K562 (cell line): Measurements from ENCODE around the gene SHISA7. TPM values are rescaled to one million over a fixed set of nuclear protein-coding genes. Genes with fewer than 3 reads are reported as not detected.

Experiments
- ESRRB ChIP-seq: fragments of 250-450 bp; sonication (Bioruptor Pico); IDR thresholded peaks from 2 replicates; pipeline ENCODE4 v1.5.0; 2020; ENCODE audit warnings: mild to moderate bottlenecking, moderate library complexity, borderline replicate concordance
- GATAD2A ChIP-seq: fragments of 450-650 bp; IDR thresholded peaks from 2 replicates; pipeline ENCODE4 v1.6.1; 2017
- MYC ChIP-seq, 2 experiments: fragments of 250-450 bp in 1 of 2; sonication (Bioruptor Pico) in 1 of 2; IDR thresholded peaks; 2 replicates each; pipeline versions ENCODE4 v1.5.1 to v1.6.1; 2012 to 2021; ENCODE audit warnings: low read depth in 2 of 2, borderline replicate concordance in 1 of 2, improper control_type of control experiment in 1 of 2, low read length in 1 of 2, mild to moderate bottlenecking in 1 of 2, moderate library complexity in 1 of 2
- NFE2L1 ChIP-seq: fragments of 450-650 bp; IDR thresholded peaks from 2 replicates; pipeline ENCODE4 v1.6.1; 2016; ENCODE audit warnings: missing genetic modification characterization, low read depth, mild to moderate bottlenecking, missing compliant biosample characterization, moderate library complexity, borderline replicate concordance
- ZNF174 ChIP-seq: fragments of 250-450 bp; sonication (Bioruptor Pico); IDR thresholded peaks from 2 replicates; pipeline ENCODE4 v1.4.0; 2020; ENCODE audit warnings: mild to moderate bottlenecking
- ZNF175 ChIP-seq: fragments of 200-800 bp; sonication (Bioruptor generic); IDR thresholded peaks from 2 replicates; pipeline ENCODE4 v1.6.1; 2016; ENCODE audit warnings: low read depth, mild to moderate bottlenecking, missing genetic modification characterization, missing compliant biosample characterization
- ZNF507 ChIP-seq: conservative IDR thresholded peaks from 2 replicates; pipeline ENCODE4 v1.6.1; 2017; ENCODE audit warnings: missing genetic modification characterization, missing compliant biosample characterization
- polyA plus RNA-seq, 8 experiments: library from polyadenylated mRNA; depleted of rRNA in 4 of 8; stranded (reverse) in 5 of 8; unstranded in 3 of 8; fragments of >200 nt; fragmentation: Nextera tagmentation in 2 of 8; fragmentation: Illumina TruSeq in 1 of 8; extraction: Ambion mirVana in 2 of 8; extraction: Trizol in 1 of 8; gene quantifications; 2 replicates each; pipeline versions ENCODE4 v1.2.1 to v1.2.3, GENCODE V29; 2011 to 2014; ENCODE audit warnings: inconsistent platforms in 1 of 8, missing spikeins in 1 of 8
- total RNA-seq, 7 experiments: library from RNA; depleted of rRNA in 6 of 7; stranded (reverse); fragments of >200 nt in 6 of 7; fragmentation: Illumina TruSeq in 2 of 7; extraction: Trizol in 2 of 7; gene quantifications; 2 replicates each; pipeline versions ENCODE4 v1.2.1 to v1.2.3, GENCODE V29; 2011 to 2021; ENCODE audit warnings: low replicate concordance in 1 of 7
- TF ChIP-seq, protein P1 (sequence below): fragments of 250-450 bp; sonication (Bioruptor Pico); IDR thresholded peaks from 2 replicates; pipeline ENCODE4 v1.5.0; 2020; ENCODE audit warnings: mild to moderate bottlenecking
- TF ChIP-seq, protein P2 (sequence below): fragments of 450-650 bp; IDR thresholded peaks from 2 replicates; pipeline ENCODE4 v1.6.1; 2017; ENCODE audit warnings: antibody characterized with exemption, mild to moderate bottlenecking
- TF ChIP-seq, protein P3 (sequence below): IDR thresholded peaks from 3 replicates; pipeline ENCODE4 v1.6.1; 2011; ENCODE audit warnings: borderline replicate concordance, mild to moderate bottlenecking, moderate library complexity; ENCODE audit not compliant: insufficient read length; ENCODE audit errors: extremely low read depth
- TF ChIP-seq, protein P4 (sequence below): IDR thresholded peaks from 2 replicates; pipeline ENCODE4 v1.6.1; 2012; ENCODE audit warnings: low read depth, low read length, improper control_type of control experiment, borderline replicate concordance
- TF ChIP-seq, protein P5 (sequence below): sonication (generic); formaldehyde crosslinking; IDR thresholded peaks from 2 replicates; pipeline ENCODE4 v1.8.0; 2022; ENCODE audit warnings: mild to moderate bottlenecking, missing genetic modification reagents

SHISA7 gene
- total and polyA plus RNA-seq, 9 of the 15 experiments (the other 6 are each of a cell fraction or from before 2014, with no cell fraction given): 0.01 to 0.40 (median 0.07) TPM

DNA sequence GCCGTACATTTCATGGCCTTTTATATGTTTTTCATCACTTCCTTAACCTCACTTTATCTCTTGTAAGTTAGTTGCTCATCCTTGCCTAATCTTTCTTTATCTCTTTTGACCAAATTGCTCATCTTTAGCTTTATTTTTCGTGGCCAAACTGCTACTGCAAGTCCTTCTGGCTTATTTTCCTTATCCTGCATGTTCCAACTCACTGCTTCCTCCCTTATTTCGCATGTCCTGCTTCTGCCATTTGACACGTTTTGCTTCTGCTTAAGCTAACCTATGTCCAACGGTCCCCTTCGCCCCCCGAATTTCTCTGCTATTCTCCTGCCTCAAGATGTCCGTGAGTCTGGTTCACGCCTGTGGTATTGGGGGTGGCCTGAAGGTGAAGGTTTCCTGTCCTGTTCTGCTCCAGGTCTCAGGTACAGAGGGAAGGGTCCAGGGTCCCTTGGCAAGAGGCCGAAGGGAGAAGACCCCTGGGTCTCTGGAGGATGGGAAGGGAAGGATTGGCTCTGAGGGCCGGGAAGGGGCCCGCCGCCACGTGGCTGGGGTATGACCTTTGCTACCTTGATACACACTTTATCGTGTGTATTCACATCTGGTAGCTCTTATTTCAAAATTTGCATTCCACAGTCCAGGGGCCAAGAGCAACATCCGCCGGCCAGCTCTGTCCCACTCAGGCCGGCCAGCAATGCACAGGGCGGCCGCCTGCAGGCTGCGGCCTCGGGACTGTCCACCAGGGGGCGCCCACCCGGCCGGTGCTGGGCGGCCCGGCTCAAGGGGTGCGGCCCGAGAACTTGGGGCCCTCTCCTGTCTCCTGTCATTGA is 24.3 kb upstream of the SHISA7 start (continued):
- TF ChIP-seq, protein P1, sequence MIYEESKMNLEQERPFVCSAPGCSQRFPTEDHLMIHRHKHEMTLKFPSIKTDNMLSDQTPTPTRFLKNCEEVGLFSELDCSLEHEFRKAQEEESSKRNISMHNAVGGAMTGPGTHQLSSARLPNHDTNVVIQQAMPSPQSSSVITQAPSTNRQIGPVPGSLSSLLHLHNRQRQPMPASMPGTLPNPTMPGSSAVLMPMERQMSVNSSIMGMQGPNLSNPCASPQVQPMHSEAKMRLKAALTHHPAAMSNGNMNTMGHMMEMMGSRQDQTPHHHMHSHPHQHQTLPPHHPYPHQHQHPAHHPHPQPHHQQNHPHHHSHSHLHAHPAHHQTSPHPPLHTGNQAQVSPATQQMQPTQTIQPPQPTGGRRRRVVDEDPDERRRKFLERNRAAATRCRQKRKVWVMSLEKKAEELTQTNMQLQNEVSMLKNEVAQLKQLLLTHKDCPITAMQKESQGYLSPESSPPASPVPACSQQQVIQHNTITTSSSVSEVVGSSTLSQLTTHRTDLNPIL (CRISPR knock-in tag): no peak
- no peak for TF ChIP-seq ESRRB (CRISPR knock-in tag)
- TF ChIP-seq, protein P2, sequence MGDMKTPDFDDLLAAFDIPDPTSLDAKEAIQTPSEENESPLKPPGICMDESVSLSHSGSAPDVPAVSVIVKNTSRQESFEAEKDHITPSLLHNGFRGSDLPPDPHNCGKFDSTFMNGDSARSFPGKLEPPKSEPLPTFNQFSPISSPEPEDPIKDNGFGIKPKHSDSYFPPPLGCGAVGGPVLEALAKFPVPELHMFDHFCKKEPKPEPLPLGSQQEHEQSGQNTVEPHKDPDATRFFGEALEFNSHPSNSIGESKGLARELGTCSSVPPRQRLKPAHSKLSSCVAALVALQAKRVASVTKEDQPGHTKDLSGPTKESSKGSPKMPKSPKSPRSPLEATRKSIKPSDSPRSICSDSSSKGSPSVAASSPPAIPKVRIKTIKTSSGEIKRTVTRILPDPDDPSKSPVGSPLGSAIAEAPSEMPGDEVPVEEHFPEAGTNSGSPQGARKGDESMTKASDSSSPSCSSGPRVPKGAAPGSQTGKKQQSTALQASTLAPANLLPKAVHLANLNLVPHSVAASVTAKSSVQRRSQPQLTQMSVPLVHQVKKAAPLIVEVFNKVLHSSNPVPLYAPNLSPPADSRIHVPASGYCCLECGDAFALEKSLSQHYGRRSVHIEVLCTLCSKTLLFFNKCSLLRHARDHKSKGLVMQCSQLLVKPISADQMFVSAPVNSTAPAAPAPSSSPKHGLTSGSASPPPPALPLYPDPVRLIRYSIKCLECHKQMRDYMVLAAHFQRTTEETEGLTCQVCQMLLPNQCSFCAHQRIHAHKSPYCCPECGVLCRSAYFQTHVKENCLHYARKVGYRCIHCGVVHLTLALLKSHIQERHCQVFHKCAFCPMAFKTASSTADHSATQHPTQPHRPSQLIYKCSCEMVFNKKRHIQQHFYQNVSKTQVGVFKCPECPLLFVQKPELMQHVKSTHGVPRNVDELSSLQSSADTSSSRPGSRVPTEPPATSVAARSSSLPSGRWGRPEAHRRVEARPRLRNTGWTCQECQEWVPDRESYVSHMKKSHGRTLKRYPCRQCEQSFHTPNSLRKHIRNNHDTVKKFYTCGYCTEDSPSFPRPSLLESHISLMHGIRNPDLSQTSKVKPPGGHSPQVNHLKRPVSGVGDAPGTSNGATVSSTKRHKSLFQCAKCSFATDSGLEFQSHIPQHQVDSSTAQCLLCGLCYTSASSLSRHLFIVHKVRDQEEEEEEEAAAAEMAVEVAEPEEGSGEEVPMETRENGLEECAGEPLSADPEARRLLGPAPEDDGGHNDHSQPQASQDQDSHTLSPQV: peak; percentile 77
- TF ChIP-seq, protein P3, sequence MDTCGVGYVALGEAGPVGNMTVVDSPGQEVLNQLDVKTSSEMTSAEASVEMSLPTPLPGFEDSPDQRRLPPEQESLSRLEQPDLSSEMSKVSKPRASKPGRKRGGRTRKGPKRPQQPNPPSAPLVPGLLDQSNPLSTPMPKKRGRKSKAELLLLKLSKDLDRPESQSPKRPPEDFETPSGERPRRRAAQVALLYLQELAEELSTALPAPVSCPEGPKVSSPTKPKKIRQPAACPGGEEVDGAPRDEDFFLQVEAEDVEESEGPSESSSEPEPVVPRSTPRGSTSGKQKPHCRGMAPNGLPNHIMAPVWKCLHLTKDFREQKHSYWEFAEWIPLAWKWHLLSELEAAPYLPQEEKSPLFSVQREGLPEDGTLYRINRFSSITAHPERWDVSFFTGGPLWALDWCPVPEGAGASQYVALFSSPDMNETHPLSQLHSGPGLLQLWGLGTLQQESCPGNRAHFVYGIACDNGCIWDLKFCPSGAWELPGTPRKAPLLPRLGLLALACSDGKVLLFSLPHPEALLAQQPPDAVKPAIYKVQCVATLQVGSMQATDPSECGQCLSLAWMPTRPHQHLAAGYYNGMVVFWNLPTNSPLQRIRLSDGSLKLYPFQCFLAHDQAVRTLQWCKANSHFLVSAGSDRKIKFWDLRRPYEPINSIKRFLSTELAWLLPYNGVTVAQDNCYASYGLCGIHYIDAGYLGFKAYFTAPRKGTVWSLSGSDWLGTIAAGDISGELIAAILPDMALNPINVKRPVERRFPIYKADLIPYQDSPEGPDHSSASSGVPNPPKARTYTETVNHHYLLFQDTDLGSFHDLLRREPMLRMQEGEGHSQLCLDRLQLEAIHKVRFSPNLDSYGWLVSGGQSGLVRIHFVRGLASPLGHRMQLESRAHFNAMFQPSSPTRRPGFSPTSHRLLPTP: no peak
- TF ChIP-seq GATAD2A: peak; percentile 88
- TF ChIP-seq ZNF175 (CRISPR knock-in tag): peak; percentile 99
- TF ChIP-seq MYC (IDR thresholded peaks at IDR 0.05; ENCODE audit: low read depth, low read length): peak; percentile 79
- no peak for TF ChIP-seq MYC (CRISPR knock-in tag; IDR thresholded peaks at IDR 0.05; ENCODE audit: borderline replicate concordance, low read depth)
- no peak for TF ChIP-seq ZNF507 (tag)
- TF ChIP-seq, protein P4, sequence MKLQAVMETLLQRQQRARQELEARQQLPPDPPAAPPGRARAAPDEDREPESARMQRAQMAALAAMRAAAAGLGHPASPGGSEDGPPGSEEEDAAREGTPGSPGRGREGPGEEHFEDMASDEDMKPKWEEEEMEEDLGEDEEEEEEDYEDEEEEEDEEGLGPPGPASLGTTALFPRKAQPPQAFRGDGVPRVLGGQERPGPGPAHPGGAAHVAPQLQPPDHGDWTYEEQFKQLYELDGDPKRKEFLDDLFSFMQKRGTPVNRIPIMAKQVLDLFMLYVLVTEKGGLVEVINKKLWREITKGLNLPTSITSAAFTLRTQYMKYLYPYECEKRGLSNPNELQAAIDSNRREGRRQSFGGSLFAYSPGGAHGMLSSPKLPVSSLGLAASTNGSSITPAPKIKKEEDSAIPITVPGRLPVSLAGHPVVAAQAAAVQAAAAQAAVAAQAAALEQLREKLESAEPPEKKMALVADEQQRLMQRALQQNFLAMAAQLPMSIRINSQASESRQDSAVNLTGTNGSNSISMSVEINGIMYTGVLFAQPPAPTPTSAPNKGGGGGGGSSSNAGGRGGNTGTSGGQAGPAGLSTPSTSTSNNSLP: no peak
- TF ChIP-seq NFE2L1 (tag): no peak
- TF ChIP-seq ZNF174: no peak
- TF ChIP-seq, protein P5, sequence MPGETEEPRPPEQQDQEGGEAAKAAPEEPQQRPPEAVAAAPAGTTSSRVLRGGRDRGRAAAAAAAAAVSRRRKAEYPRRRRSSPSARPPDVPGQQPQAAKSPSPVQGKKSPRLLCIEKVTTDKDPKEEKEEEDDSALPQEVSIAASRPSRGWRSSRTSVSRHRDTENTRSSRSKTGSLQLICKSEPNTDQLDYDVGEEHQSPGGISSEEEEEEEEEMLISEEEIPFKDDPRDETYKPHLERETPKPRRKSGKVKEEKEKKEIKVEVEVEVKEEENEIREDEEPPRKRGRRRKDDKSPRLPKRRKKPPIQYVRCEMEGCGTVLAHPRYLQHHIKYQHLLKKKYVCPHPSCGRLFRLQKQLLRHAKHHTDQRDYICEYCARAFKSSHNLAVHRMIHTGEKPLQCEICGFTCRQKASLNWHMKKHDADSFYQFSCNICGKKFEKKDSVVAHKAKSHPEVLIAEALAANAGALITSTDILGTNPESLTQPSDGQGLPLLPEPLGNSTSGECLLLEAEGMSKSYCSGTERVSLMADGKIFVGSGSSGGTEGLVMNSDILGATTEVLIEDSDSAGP (CRISPR knock-in tag): 0 out of 2 replicates have a peak, but pooled peaks have one; percentile 15
